Fibroblast of the aortic adventitia (primary cell): Measurements from ENCODE around the gene SLC44A4. TPM values are rescaled to one million over a fixed set of nuclear protein-coding genes. Genes with fewer than 3 reads are reported as not detected.

Experiments
- DNase-seq: peaks from one replicate; pipeline ENCODE4 v3.0.0-alpha.2; 2010; ENCODE audit warnings: low read depth
- H3K4me3 ChIP-seq: 2 replicates; pipeline ENCODE4 v1.5.1; 2011; ENCODE audit warnings: low read depth, mild to moderate bottlenecking, control low read depth, low read length, moderate library complexity
- total RNA-seq: library from RNA; depleted of rRNA; stranded (reverse); fragments of >200 nt; gene quantifications from 2 replicates; pipeline ENCODE4 v1.2.3, GENCODE V29; 2012; ENCODE audit warnings: low replicate concordance
- TF ChIP-seq, protein P1 (sequence below): IDR thresholded peaks from 2 replicates; pipeline ENCODE4 v1.5.1; 2011; ENCODE audit warnings: mild to moderate bottlenecking, low read length, control low read depth, inconsistent platforms; ENCODE audit not compliant: insufficient read depth

Gene SLC44A4
- total RNA-seq, 1 donor = 0.27 TPM

DNA sequence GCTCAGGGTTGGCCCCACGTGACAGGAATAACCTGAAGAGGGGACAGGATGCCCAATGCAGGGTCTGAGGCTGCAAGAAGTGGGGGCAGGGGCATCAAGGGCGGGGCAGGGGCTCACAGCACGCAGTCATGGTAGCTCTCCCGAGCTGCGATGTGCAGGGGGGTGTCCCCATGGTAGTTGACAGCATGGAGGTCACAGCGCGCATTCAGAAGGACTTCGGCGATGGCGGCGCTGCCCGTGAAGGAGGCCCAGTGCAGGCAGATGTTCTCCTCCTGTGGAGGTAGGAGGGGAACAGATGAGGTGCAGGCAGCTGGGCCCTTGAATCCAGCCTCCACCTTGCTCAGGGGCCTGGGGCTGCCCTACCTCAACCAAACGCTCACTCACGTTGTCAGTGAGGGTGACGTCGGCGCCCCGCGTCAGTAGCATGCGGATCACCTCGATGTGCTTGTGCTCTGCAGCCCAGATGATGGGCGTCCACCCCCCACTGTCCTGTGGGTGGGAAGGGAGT lies 5.8 kb upstream of the SLC44A4 start:
- no peak for DNase-seq
- H3K4me3 ChIP-seq = no peak overlapping the region
- TF ChIP-seq, protein P1, sequence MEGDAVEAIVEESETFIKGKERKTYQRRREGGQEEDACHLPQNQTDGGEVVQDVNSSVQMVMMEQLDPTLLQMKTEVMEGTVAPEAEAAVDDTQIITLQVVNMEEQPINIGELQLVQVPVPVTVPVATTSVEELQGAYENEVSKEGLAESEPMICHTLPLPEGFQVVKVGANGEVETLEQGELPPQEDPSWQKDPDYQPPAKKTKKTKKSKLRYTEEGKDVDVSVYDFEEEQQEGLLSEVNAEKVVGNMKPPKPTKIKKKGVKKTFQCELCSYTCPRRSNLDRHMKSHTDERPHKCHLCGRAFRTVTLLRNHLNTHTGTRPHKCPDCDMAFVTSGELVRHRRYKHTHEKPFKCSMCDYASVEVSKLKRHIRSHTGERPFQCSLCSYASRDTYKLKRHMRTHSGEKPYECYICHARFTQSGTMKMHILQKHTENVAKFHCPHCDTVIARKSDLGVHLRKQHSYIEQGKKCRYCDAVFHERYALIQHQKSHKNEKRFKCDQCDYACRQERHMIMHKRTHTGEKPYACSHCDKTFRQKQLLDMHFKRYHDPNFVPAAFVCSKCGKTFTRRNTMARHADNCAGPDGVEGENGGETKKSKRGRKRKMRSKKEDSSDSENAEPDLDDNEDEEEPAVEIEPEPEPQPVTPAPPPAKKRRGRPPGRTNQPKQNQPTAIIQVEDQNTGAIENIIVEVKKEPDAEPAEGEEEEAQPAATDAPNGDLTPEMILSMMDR = no peak

DNA sequence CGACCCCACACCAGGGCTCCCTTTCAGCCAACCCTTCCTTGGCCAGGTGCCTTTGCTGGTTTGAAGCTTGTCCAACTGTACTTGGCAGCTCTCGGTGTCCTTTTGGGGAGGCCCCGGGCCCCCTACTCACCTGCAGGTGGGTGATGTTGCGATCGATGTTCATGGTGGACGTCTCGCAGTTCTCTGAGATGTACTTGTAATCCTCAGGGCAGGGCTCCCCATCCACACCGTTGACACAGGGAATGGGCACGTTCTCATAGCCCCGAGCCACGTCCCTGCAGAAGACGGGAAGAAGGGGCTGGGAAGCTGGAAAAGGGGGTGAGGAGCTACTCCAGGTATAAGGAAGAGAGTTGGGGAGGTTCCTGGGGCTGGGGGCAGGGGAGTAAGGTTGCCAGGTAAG lies 4.9 kb upstream of the SLC44A4 start:
- no peak overlapping the region for H3K4me3 ChIP-seq
- DNase-seq = no peak
- TF ChIP-seq, protein P1 = no peak

DNA sequence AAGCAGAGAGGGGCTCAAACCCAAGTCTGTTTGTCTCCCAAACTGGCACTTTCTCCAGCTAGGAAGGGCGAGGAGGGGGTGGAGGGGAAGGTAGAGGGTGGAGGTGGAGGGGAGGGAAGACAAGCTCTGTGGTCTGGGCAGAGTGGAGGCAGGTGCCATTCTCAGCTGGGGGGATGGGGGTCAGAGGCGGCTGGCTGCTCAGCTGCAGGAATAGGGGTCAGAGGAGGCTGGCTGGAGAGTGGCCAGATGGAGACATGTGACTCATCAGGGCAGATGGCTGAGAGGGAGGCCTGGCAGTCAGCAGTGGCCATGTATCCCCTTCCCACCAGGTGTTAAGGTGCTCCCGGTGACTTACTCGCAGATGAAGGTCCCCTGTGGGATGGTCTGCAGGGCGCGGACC lies 3.5 kb upstream of the SLC44A4 start:
- no peak overlapping the region for H3K4me3 ChIP-seq
- DNase-seq = no peak
- TF ChIP-seq, protein P1 = no peak

DNA sequence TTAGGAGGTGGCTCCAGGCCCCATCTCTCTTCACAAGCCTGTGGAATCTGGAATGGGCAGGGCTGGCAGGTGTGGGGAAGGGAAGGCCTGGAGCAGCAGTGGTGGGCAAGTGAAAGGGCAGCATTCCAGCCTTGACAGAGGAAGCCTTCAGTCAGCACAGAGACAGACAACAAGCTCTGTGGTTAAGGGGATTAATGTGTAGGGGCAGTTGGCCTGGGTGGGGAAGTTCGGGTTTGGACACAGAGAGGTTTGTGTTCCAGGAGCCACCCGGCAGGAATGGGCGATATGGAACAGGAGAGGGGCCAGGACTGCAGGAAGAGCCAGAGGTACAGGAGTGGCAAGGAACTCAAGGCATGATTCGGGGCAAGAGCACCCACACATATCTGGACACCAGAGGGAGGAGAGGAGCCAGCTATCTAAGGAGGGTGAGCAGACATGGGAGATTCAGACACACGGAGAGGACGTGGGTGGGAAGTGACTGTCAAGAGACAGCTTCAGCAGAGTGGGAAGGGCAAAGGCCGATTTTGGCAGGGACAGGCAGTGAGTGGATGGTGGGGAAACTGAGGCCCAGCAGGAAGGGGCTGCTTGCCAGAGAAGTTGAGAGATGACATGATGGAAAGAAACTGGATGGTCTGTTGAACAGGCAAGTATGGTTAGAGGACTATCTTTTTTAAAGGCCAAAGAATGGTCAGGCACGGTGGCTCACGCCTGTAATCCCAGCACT lies 2.5 kb upstream of the SLC44A4 start:
- H3K4me3 ChIP-seq = no peak overlapping the region
- TF ChIP-seq, protein P1 = no peak
- DNase-seq = no peak

DNA sequence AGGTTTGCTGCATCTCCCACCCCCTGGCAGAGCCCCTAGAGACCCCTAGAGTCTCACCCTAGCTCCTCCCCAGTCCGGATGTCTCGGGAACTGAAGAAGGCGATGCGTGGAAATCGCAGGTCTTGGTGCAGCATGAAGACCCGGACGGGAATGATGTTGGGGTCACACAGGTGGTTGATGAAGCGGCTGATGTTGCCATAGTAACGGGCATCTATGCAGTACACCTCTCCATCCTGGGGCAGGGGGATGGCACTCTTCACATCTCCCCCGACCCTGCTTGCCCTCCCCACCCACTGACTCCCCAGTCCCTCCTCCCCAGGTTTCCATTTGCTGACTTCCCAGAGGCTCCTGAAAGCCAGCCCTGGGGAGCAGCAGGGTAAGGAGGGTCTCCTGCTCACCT lies 1.8 kb upstream of the SLC44A4 start:
- H3K4me3 ChIP-seq = no peak overlapping the region
- TF ChIP-seq, protein P1 = no peak
- no peak for DNase-seq

DNA sequence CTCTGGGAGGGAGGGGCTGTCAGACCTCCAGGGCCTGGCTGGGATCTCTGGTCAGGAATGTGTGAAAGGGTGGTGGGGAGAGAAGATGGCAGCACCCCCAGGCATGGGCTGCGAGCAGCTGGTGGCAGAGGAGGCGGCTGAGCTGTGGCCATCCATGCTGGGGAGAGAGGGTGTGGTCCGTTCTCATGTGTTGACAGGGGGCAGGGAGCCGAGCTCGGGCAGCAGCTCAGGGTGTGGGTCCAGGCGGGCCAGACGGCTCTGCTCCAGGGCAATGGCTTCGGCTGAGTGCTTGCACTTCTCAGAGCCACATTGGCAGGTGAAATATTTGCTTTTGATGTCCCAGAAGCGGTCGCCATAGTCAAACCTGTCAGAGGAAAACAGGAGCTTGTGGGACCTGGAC lies 1.1 kb upstream of the SLC44A4 start:
- no peak overlapping the region for H3K4me3 ChIP-seq
- TF ChIP-seq, protein P1 = no peak
- DNase-seq = no peak

DNA sequence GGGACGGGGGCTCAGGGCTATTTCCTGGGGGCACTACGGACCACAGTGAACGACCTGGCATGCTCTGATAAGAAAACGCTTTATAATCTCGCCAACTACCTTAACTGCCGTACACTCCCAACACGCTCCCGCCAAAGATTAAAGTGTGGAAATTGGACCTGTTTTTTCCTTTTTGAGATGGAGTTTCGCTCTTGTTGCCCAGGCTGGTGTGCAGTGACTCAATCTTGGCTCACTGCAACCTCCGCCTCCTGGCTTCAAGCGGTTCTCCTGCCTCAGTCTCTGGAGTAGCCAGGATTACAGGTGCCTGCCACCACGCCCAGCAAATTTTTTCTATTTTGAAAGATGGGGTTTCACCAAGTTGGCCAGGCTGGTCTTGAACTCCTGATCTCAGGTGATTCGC lies 346 bp upstream of the SLC44A4 start:
- TF ChIP-seq, protein P1 = no peak
- DNase-seq = no peak
- H3K4me3 ChIP-seq = no peak overlapping the region
